SK-N-SH (cell line): ENCODE data around the gene DHRS1. TPM values are rescaled to one million over a fixed set of nuclear protein-coding genes. Genes with fewer than 3 reads are reported as not detected.

ENCODE experiments used
- CTCF ChIA-PET: fragments of 300-600, 350-600 bp; formaldehyde crosslinking; extraction: SDS; loops from one replicate; lab custom pipeline; 2021; lab: Yijun Ruan, JAX
- POLR2A ChIA-PET: fragments of 350-600 bp; sonication (Branson Sonifier 250); formaldehyde crosslinking; extraction: SDS; loops from one replicate; lab custom pipeline; 2020; ENCODE audit warnings: antibody characterized with exemption, inconsistent platforms; lab: Yijun Ruan, JAX
- DNase-seq: peaks from one replicate; pipeline ENCODE4 v3.0.0; 2012
- H2AFZ ChIP-seq: fragments of 200-600 bp; sonication (generic); 2 replicates; pipeline ENCODE4 v1.8.1; 2016; ENCODE audit warnings: antibody characterized with exemption, mild to moderate bottlenecking, low read depth
- H3F3A ChIP-seq: fragments of 200-600 bp; sonication (generic); replicated peaks from 2 replicates; pipeline ENCODE3; 2016; ENCODE audit warnings: antibody characterized with exemption, mild to moderate bottlenecking; ENCODE audit not compliant: insufficient read depth
- H3K27ac ChIP-seq, 2 experiments: fragments of 200-500 bp in 1 of 2; fragments of 200-600 bp in 1 of 2; sonication (Bioruptor generic) in 1 of 2; sonication (generic), shearing (Covaris generic) in 1 of 2; 2 replicates each; pipeline versions ENCODE4 v1.5.1 to v1.6.1; 2014 to 2016; ENCODE audit warnings: low read depth in 2 of 2, inconsistent platforms in 1 of 2, low read length in 1 of 2, mild to moderate bottlenecking in 1 of 2, mixed read lengths in 1 of 2
- H3K27me3 ChIP-seq: fragments of 200-600 bp; sonication (generic), shearing (Covaris generic); 2 replicates; pipeline ENCODE4 v1.6.1; 2016; ENCODE audit warnings: mixed run types; ENCODE audit not compliant: insufficient read depth
- H3K36me3 ChIP-seq, 2 experiments: fragments of 200-500 bp in 1 of 2; fragments of 200-600 bp in 1 of 2; sonication (Bioruptor generic) in 1 of 2; sonication (generic) in 1 of 2; replicated peaks in 1 of 2; 2 replicates each; pipeline versions ENCODE3 to v1.5.1; 2014 to 2016; ENCODE audit warnings: low read length in 1 of 2, mild to moderate bottlenecking in 1 of 2; ENCODE audit not compliant: insufficient read depth in 2 of 2, control insufficient read depth in 1 of 2
- H3K4me1 ChIP-seq, 2 experiments: fragments of 200-500 bp in 1 of 2; fragments of 200-600 bp in 1 of 2; sonication (Bioruptor generic) in 1 of 2; sonication (generic), shearing (Covaris generic) in 1 of 2; 2 replicates each; pipeline versions ENCODE4 v1.5.1 to v1.6.1; 2014 to 2016; ENCODE audit warnings: low read depth in 1 of 2, low read length in 1 of 2, mixed run types in 1 of 2; ENCODE audit not compliant: insufficient read depth in 2 of 2, control insufficient read depth in 1 of 2
- H3K4me2 ChIP-seq: fragments of 200-600 bp; sonication (generic), shearing (Covaris generic); 2 replicates; pipeline ENCODE4 v1.6.1; 2017; ENCODE audit warnings: mixed run types
- H3K4me3 ChIP-seq, 2 experiments: fragments of 200-500 bp in 1 of 2; fragments of 200-600 bp in 1 of 2; sonication (Bioruptor generic) in 1 of 2; sonication (generic), shearing (Covaris generic) in 1 of 2; 2 replicates each; pipeline versions ENCODE4 v1.5.1 to v1.8.1; 2014 to 2016; ENCODE audit warnings: low read depth in 2 of 2, inconsistent platforms in 1 of 2, low read length in 1 of 2, mild to moderate bottlenecking in 1 of 2, mixed read lengths in 1 of 2, moderate library complexity in 1 of 2
- H3K79me2 ChIP-seq: fragments of 200-600 bp; sonication (generic); 2 replicates; pipeline ENCODE4 v1.8.1; 2017; ENCODE audit warnings: mild to moderate bottlenecking; ENCODE audit not compliant: insufficient read depth
- H3K9ac ChIP-seq: fragments of 200-600 bp; sonication (generic); 2 replicates; pipeline ENCODE4 v1.6.1; 2017; ENCODE audit warnings: mixed run types
- H3K9me2 ChIP-seq: fragments of 200-600 bp; sonication (generic); 2 replicates; pipeline ENCODE4 v1.6.1; 2017; ENCODE audit warnings: mixed run types
- H3K9me3 ChIP-seq: fragments of 200-600 bp; sonication (generic); 2 replicates; pipeline ENCODE4 v1.6.1; 2017; ENCODE audit warnings: mixed run types, mild to moderate bottlenecking, moderate library complexity
- H4K20me1 ChIP-seq: fragments of 200-600 bp; sonication (generic); 2 replicates; pipeline ENCODE4 v1.6.1; 2017; ENCODE audit warnings: mild to moderate bottlenecking, mixed run types; ENCODE audit not compliant: insufficient read depth
- EP300 ChIP-seq, 2 experiments: IDR thresholded peaks; 2 replicates each; pipeline versions ENCODE4 v1.4.0 to v1.6.1; 2012; ENCODE audit warnings: borderline replicate concordance in 1 of 2, low read depth in 1 of 2, low read length in 1 of 2
- EZH2phosphoT487 ChIP-seq: fragments of 200-600 bp; sonication (generic); IDR thresholded peaks from 2 replicates; pipeline ENCODE4 v1.6.1; 2017; ENCODE audit warnings: low read depth, mixed run types, mild to moderate bottlenecking, antibody characterized with exemption, moderate library complexity, borderline replicate concordance
- FOXJ3 ChIP-seq: sonication (generic); formaldehyde crosslinking; IDR thresholded peaks from 2 replicates; pipeline ENCODE4 v1.5.1; 2020; ENCODE audit warnings: mild to moderate bottlenecking, missing genetic modification reagents
- GABPA ChIP-seq: IDR thresholded peaks from 2 replicates; pipeline ENCODE4 v1.4.0; 2012; ENCODE audit warnings: low read depth, mild to moderate bottlenecking
- NFIC ChIP-seq: IDR thresholded peaks from 2 replicates; pipeline ENCODE4 v1.4.0; 2012; ENCODE audit warnings: borderline replicate concordance
- POLR2AphosphoS5 ChIP-seq: IDR thresholded peaks from 2 replicates; pipeline ENCODE4 v1.6.1; 2012; ENCODE audit warnings: low read depth, low read length
- RAD21 ChIP-seq: IDR thresholded peaks from 2 replicates; pipeline ENCODE4 v1.6.1; 2012; ENCODE audit warnings: mild to moderate bottlenecking, low read length
- RCOR1 ChIP-seq: fragments of 150-350 bp; IDR thresholded peaks from 2 replicates; pipeline ENCODE4 v1.6.1; 2017; ENCODE audit warnings: antibody characterized with exemption, low read length
- RFX5 ChIP-seq: IDR thresholded peaks from 2 replicates; pipeline ENCODE4 v1.6.1; 2012; ENCODE audit warnings: mild to moderate bottlenecking, improper control_type of control experiment, low read length
- RXRA ChIP-seq: IDR thresholded peaks from 2 replicates; pipeline ENCODE4 v1.4.0; 2012; ENCODE audit warnings: low read depth, mild to moderate bottlenecking, borderline replicate concordance
- SIN3A ChIP-seq: IDR thresholded peaks from 2 replicates; pipeline ENCODE4 v1.6.1; 2012; ENCODE audit warnings: low read depth, mild to moderate bottlenecking, low read length, moderate library complexity, borderline replicate concordance
- TAF1 ChIP-seq: IDR thresholded peaks from 2 replicates; pipeline ENCODE4 v1.6.1; 2012; ENCODE audit warnings: low read depth, mild to moderate bottlenecking, low read length, moderate library complexity, borderline replicate concordance
- TEAD4 ChIP-seq: IDR thresholded peaks from 2 replicates; pipeline ENCODE4 v1.4.0; 2012; ENCODE audit warnings: mild to moderate bottlenecking, borderline replicate concordance; ENCODE audit not compliant: insufficient read depth
- YY1 ChIP-seq: IDR thresholded peaks from 2 replicates; pipeline ENCODE4 v1.4.0; 2012; ENCODE audit warnings: low read depth, mild to moderate bottlenecking
- WGBS: methylation state at CpG from one replicate; pipeline ENCODE4 v1.1.6; 2017; ENCODE audit warnings: low lambda C conversion rate; 5-methylcytosine and 5-hydroxymethylcytosine counted together
- polyA plus RNA-seq, 3 experiments: library from polyadenylated mRNA; depleted of rRNA; stranded (reverse); fragments of >200 nt; gene quantifications; 2 replicates each; pipeline ENCODE4 v1.2.3, GENCODE V29; 2012
- TF ChIP-seq, protein P1 (sequence below): IDR thresholded peaks from 2 replicates; pipeline ENCODE4 v1.6.1; 2012; ENCODE audit warnings: mild to moderate bottlenecking, low read depth, low read length, moderate library complexity
- TF ChIP-seq, protein P2 (sequence below): fragments of 150-350 bp; IDR thresholded peaks from 2 replicates; pipeline ENCODE4 v1.6.1; 2017; ENCODE audit warnings: antibody characterized with exemption, low read length, low read depth, borderline replicate concordance
- TF ChIP-seq, protein P3 (sequence below): IDR thresholded peaks from 2 replicates; pipeline ENCODE4; 2012
- TF ChIP-seq, protein P4 (sequence below): IDR thresholded peaks from 2 replicates; pipeline ENCODE4 v1.4.0; 2012; ENCODE audit warnings: low read depth, borderline replicate concordance

The DHRS1 gene
- polyA plus RNA-seq, 1 of the 3 experiments (the other 2 are of a cell fraction): 65.4 TPM

DNA sequence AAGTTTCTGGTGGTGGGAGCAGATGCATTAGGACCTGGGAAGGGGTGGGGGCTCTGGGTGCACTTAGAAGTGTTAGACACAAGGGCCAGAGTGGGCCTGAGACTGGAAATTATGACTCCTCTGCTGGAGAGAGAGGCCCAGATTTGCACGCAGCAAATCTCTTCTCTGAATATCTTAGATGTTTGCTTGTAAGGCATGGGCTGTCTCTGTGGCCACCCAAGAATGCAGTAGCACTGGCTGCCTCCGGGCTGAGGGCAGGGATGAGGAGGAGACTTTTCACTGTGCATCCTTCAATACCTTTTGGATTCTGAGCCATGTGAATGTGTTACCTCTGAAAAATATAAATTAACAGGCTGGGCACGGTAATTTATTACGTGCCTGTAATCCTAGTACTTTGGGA lies 14.2 kb downstream of the DHRS1 start (continued):
- no peak for TF ChIP-seq FOXJ3 (CRISPR knock-in tag)

DNA sequence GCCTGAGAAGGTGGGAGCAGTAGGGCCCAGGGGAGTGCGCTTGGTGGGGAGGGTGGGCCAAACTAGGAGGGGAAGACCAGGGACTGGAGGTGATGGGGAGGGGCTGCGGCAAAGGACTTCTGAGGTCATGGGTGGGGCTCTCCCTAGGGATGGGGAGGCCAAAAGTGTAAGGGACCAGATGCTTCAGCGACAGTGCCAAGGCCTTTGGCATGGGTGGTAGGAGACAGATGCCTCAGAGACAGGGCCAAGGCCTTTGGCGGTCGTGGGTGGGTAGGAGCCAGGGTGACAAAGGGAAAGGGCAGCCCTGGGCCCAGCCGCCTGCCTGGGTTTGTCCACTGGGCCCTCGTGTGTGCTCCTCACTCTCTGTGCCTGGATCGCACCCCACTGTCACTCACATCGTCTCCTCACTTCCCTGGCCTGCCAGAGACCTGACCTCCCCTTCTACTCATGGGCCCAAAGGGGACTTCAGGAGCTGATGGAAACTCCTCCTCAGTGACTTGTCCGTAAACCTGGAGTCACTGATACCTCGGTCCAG lies 15.0 kb downstream of the DHRS1 start:
- Histone ChIP-seq H3K9ac (no peak overlapping the region), H3K4me2 (no peak overlapping the region), H3F3A (no peaks in the 10 kb centered on the region), H3K4me3 (no peak overlapping the region), H3K4me1 (peaks cover 0 to 4% of the 10 kb centered on the region in 2 experiments; a peak in 1 of 4 replicates), H2AFZ (no peak overlapping the region), H3K27ac (no peak overlapping the region), H3K27me3 (no peaks in the 10 kb centered on the region), H3K9me3 (no peaks in the 10 kb centered on the region)
- ChIA-PET CTCF (interaction anchor here (2.3 to 8.9 kb wide), 3 partner anchors 13 to 42 kb away, joined by 6 to 87 read pairs (median 48); partner anchors contain the start of genes CIDEB, DHRS1, NOP9 and TINF2), POLR2A (no interaction called here)
- no peak for TF ChIP-seq SIN3A
- TF ChIP-seq, protein P1, sequence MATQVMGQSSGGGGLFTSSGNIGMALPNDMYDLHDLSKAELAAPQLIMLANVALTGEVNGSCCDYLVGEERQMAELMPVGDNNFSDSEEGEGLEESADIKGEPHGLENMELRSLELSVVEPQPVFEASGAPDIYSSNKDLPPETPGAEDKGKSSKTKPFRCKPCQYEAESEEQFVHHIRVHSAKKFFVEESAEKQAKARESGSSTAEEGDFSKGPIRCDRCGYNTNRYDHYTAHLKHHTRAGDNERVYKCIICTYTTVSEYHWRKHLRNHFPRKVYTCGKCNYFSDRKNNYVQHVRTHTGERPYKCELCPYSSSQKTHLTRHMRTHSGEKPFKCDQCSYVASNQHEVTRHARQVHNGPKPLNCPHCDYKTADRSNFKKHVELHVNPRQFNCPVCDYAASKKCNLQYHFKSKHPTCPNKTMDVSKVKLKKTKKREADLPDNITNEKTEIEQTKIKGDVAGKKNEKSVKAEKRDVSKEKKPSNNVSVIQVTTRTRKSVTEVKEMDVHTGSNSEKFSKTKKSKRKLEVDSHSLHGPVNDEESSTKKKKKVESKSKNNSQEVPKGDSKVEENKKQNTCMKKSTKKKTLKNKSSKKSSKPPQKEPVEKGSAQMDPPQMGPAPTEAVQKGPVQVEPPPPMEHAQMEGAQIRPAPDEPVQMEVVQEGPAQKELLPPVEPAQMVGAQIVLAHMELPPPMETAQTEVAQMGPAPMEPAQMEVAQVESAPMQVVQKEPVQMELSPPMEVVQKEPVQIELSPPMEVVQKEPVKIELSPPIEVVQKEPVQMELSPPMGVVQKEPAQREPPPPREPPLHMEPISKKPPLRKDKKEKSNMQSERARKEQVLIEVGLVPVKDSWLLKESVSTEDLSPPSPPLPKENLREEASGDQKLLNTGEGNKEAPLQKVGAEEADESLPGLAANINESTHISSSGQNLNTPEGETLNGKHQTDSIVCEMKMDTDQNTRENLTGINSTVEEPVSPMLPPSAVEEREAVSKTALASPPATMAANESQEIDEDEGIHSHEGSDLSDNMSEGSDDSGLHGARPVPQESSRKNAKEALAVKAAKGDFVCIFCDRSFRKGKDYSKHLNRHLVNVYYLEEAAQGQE: no peak
- TF ChIP-seq, all 33 proteins: peak for 0
- WGBS: 90% methylated on average over 9 of the region's 11 CpGs
- Histone ChIP-seq H4K20me1 (no peaks in the 10 kb centered on the region), H3K36me3 (peaks cover 0 to under 1% of the 10 kb centered on the region in 2 experiments), H3K79me2 (no peaks in the 10 kb centered on the region), H3K9me2 (no peaks in the 10 kb centered on the region)
- no peak for DNase-seq

DNA sequence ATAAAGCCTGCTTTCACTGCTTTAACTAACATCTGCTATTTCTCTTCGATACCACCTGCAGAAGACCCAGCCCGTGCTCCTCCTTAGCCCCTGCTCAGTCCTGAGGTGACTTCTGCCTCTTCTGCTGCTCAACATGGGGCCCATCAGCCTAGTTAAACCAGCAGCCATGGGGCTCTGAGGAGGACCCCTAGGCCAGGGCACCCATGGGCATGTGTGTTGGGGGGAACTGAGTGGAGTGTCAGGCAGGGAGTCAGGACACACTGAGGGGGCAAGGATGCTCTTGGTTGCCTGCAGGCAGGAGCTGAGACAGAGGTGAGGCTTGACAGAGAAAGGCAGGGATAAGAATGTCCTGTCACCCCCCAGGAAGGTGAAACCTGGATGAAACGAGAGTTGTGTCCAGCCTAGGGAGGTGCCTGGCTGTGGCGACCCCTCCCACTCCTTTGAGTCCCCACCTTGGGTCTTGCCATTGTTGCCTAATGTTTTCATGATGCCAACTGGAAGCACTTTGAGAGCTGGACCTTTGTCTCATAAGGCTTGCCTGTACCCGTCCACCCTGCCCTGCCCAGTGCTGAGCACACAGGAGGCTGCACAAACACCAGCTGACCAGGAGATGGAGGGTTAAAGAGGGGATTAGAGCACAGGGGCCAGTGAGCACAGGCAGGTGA lies 15.7 kb downstream of the DHRS1 start:
- ChIA-PET CTCF (interaction anchor here (1.0 to 8.9 kb wide), 4 partner anchors 12 to 41 kb away, joined by 4 to 87 read pairs (median 27); partner anchors contain the start of genes CIDEB, DHRS1, NOP9 and RABGGTA), POLR2A (interaction anchor here (1.2 kb wide), 2 partner anchors 13 to 42 kb away, joined by 4 to 5 read pairs; partner anchors contain the start of genes RABGGTA and TINF2)
- peaks cover 0 to 10% of the 10 kb centered on the region in 2 experiments; a peak in 1 of 4 replicates for H3K4me1 ChIP-seq
- no peak overlapping the region for H3K4me2 ChIP-seq
- no peak overlapping the region for H3K4me3 ChIP-seq
- DNase-seq: no peak
- H3K9ac ChIP-seq: no peak overlapping the region
- no peaks in the 10 kb centered on the region for H3K9me2 ChIP-seq
- H4K20me1 ChIP-seq: no peaks in the 10 kb centered on the region
- H2AFZ ChIP-seq: no peak overlapping the region
- H3F3A ChIP-seq: no peaks in the 10 kb centered on the region
- no peaks in the 10 kb centered on the region for H3K27me3 ChIP-seq
- no peaks in the 10 kb centered on the region for H3K9me3 ChIP-seq
- H3K27ac ChIP-seq: no peak overlapping the region
- no peaks in the 10 kb centered on the region for H3K79me2 ChIP-seq
- no peaks in the 10 kb centered on the region for H3K36me3 ChIP-seq
- 81% methylated on average over 5 of the region's 5 CpGs for WGBS
- TF ChIP-seq, protein P2, sequence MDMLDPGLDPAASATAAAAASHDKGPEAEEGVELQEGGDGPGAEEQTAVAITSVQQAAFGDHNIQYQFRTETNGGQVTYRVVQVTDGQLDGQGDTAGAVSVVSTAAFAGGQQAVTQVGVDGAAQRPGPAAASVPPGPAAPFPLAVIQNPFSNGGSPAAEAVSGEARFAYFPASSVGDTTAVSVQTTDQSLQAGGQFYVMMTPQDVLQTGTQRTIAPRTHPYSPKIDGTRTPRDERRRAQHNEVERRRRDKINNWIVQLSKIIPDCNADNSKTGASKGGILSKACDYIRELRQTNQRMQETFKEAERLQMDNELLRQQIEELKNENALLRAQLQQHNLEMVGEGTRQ: no peak
- TF ChIP-seq RFX5 (no peak), POLR2AphosphoS5 (no peak), EZH2phosphoT487 (no peak), TAF1 (no peak), RCOR1 (no peak), TEAD4 (no peak), RAD21 (no peak), RXRA (no peak), EP300 (IDR thresholded peaks at IDR 0.05; ENCODE audit: borderline replicate concordance in 1 of 2, low read depth in 1 of 2, low read length in 1 of 2) (no peak), GABPA (no peak), NFIC (no peak), YY1 (no peak)
- TF ChIP-seq, protein P3, sequence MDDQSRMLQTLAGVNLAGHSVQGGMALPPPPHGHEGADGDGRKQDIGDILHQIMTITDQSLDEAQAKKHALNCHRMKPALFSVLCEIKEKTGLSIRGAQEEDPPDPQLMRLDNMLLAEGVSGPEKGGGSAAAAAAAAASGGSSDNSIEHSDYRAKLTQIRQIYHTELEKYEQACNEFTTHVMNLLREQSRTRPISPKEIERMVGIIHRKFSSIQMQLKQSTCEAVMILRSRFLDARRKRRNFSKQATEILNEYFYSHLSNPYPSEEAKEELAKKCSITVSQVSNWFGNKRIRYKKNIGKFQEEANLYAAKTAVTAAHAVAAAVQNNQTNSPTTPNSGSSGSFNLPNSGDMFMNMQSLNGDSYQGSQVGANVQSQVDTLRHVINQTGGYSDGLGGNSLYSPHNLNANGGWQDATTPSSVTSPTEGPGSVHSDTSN: no peak
- TF ChIP-seq, protein P4, sequence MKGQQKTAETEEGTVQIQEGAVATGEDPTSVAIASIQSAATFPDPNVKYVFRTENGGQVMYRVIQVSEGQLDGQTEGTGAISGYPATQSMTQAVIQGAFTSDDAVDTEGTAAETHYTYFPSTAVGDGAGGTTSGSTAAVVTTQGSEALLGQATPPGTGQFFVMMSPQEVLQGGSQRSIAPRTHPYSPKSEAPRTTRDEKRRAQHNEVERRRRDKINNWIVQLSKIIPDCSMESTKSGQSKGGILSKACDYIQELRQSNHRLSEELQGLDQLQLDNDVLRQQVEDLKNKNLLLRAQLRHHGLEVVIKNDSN: no peak
